ENCODE measurements around the gene MYL11. TPM values are rescaled to one million over a fixed set of nuclear protein-coding genes. Genes with fewer than 3 reads are reported as not detected.
A peak's percentile ranks its signal among the peaks of the same experiment; 100 is the strongest.
"Not testable (repeated sequence)": the region's sequence is repeated elsewhere in the genome, so short reads cannot be mapped to it uniquely, and the experiment has no call there.

MYL11 gene, protein sequence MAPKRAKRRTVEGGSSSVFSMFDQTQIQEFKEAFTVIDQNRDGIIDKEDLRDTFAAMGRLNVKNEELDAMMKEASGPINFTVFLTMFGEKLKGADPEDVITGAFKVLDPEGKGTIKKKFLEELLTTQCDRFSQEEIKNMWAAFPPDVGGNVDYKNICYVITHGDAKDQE
- total RNA-seq (2021; fragmentation: NEBNext Ultra II Directional; extraction: Animal tissue kit (Norgen Biotek cat#: 25700)): 1 to 10 TPM in 1 of 6 experiments, under 1 TPM in 2, not detected in 3; 0.77 to 1.2 (median 0.82) TPM
- long read RNA-seq: 0 reads

DNA sequence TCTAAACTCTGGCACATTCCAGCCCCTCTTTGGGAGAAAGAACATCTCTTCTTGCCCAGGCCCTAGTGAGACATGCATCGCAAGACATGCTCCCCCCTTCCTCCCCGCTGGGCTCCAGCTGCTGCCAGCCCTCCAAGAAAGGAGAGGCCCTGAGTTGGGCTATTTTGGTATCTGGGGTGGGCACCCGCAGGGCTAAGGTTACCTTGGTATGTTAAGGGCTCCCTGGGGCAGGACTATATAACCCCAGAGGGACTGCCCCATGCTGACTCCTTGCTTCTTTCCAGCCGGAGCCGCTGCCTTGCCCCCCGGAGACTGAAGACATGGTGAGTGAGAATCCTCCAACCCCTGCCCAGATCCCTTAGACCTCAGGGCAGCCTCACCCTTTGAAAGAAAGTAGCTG lies at the start of gene MYL11:
MYL11 (plus strand) TSS at position 265 of the 400 bp plus-strand sequence; CDS start at position 321, 56 bp downstream.
- no peaks in the 10 kb centered on the region for H3K36me3 Mint-ChIP-seq (ENCODE audit: low read depth)
- H3K27me3 Mint-ChIP-seq (ENCODE audit: insufficient read depth): peaks cover 9% of the 10 kb centered on the region
- TF ChIP-seq, protein P1, sequence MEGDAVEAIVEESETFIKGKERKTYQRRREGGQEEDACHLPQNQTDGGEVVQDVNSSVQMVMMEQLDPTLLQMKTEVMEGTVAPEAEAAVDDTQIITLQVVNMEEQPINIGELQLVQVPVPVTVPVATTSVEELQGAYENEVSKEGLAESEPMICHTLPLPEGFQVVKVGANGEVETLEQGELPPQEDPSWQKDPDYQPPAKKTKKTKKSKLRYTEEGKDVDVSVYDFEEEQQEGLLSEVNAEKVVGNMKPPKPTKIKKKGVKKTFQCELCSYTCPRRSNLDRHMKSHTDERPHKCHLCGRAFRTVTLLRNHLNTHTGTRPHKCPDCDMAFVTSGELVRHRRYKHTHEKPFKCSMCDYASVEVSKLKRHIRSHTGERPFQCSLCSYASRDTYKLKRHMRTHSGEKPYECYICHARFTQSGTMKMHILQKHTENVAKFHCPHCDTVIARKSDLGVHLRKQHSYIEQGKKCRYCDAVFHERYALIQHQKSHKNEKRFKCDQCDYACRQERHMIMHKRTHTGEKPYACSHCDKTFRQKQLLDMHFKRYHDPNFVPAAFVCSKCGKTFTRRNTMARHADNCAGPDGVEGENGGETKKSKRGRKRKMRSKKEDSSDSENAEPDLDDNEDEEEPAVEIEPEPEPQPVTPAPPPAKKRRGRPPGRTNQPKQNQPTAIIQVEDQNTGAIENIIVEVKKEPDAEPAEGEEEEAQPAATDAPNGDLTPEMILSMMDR (IDR thresholded peaks at IDR 0.05): no peak
- no peak for DNase-seq
- no peaks in the 10 kb centered on the region for H3K9me3 Mint-ChIP-seq
- peaks cover 29% of the 10 kb centered on the region for H3K4me1 Mint-ChIP-seq (ENCODE audit: low read depth)
- no peak within 1 kb of the TSS for H3K4me3 Mint-ChIP-seq
- peak within 1 kb of the TSS; percentile 26; the same call in 1 of the 2 replicates for H3K27ac Mint-ChIP-seq

DNA sequence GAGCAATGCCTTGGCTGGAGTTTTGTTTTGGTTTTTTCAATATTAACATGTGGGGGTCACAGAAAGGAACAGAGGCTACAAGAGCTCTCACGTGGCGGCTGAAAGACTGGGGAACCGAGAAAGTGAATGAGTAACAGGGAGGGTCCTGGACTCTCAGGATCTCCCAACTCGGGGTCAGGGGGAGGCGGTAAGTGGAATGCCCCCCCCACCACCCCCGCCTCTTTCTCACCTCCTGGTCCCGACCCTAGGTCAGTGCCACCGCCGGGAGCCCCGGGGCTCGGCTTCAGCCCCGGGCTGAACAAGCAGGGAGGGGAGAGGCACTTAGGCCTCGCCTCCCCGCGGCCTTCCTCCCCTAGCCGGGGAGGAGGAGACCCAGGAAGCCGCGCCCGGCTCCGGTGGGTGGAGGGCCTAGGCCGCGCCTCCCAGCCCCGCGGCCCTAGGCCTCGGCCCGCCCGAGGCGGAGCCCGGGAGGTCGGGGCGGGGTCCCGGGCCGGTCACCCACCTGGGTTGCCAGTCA lies 40.1 kb upstream of the MYL11 start:
- peak; percentile 55 for DNase-seq
- H3K36me3 Mint-ChIP-seq (ENCODE audit: low read depth); H3K9me3 Mint-ChIP-seq; H3K27me3 Mint-ChIP-seq (ENCODE audit: insufficient read depth): not testable (repeated sequence)
- Mint-ChIP-seq H3K27ac (peak overlapping the region; percentile 85), H3K4me3 (peak overlapping the region; percentile 96), H3K4me1 (ENCODE audit: low read depth) (peaks cover 18% of the 10 kb centered on the region)

DNA sequence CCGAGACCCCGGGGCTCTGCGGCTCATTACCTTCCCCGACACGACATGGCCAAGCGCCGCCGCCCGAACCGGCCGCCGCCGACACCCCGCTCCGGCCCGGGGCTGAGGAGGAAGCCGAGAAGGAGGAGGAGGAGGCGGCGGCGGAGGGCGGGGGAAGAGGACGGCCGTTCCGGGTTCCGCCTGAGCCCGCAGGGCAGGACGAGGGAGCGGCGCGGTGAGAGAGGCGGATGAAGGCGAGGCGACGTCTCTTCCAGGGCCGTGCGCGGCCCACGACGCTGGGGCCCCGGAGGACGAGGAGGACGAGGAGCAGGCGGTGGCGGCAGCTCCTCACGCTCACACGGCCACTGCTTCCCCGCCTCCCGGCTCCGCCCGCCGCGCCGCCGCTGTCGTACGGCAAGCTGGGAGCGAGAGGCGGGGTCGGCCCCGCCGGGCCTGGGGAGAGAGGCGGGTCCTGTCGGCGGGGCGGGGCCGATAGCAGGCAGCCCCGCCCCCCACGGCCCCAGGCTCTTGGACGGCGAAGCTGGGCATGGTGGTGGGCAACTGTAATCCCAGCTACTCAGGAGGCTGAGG lies 39.5 kb upstream of the MYL11 start:
- H3K27ac Mint-ChIP-seq: peak overlapping the region; percentile 85
- not testable (repeated sequence) for H3K27me3 Mint-ChIP-seq (ENCODE audit: insufficient read depth); H3K36me3 Mint-ChIP-seq (ENCODE audit: low read depth); H3K9me3 Mint-ChIP-seq
- H3K4me1 Mint-ChIP-seq (ENCODE audit: low read depth): peaks cover 18% of the 10 kb centered on the region
- peak overlapping the region; percentile 94 for H3K4me3 Mint-ChIP-seq
- DNase-seq: peak; percentile 74

DNA sequence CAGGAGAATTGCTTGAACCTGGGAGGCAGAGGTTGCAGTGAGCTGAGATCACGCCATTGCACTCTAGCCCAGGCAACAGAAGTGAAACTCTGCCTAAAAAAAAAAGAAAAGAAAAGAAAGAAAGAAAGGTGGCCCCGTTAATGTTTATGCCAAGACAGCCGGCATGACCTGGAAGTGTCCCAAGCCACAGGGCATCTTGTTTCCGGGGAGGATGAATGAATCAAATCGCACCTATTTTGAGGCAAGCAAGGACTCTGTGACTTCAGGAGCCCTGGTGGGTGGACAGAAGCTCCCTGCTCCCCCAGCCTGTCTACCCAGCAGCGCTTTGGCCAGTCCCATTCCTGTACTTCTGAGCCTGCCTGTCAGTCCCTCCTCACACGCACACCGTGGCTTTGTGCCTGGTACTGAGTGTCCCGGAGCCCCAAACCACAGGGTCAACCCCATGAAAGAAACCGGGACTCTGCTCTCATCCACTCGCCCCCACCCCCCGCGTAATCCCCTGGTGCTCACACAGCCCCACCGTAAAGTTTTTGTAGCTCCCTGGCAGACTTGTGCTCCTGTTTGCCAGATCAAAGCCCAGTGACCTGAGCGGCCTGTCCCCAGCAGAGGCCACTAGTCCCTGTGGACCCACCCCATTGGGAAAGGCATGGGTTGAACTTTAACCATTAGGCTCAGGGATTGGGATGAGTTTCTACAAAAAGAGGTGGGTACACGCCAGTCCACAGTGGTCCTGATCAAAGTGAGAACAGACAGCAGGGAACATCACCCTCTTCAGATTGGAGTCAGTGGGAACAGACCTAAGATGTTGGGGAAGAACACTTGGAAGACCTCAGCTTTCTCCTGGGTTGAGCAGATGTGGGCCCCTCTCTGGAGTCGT lies 38.8 kb upstream of the MYL11 start:
- Mint-ChIP-seq H3K27ac (peak overlapping the region; percentile 85), H3K4me3 (peak overlapping the region; percentile 94), H3K4me1 (ENCODE audit: low read depth) (peaks cover 18% of the 10 kb centered on the region), H3K9me3 (no peaks in the 10 kb centered on the region), H3K27me3 (ENCODE audit: insufficient read depth) (no peaks in the 10 kb centered on the region), H3K36me3 (ENCODE audit: low read depth) (no peaks in the 10 kb centered on the region)
- TF ChIP-seq, protein P1 (IDR thresholded peaks at IDR 0.05): no peak
- DNase-seq: peak; percentile 19

DNA sequence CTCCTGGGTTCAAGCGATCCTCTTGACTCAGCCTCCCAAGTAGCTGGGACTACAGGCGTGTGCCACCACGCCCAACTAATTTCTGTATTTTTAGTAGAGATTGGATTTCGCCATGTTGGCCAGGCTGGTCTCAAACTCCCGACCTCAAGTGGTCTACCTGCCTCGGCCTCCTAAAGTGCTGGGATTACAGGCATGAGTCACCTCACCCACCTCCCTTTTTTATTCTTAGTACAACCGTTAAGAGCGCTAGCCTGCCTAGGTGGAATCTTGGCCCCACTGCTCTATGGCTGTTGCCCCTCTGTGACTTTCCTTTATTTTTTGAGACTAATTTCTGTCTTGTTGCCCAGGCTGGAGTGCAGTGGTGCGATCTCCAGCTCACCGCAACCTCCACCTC lies 36.6 kb upstream of the MYL11 start:
- not testable (repeated sequence) for H3K36me3 Mint-ChIP-seq (ENCODE audit: low read depth); H3K9me3 Mint-ChIP-seq; H3K4me3 Mint-ChIP-seq; H3K27ac Mint-ChIP-seq; H3K27me3 Mint-ChIP-seq (ENCODE audit: insufficient read depth); DNase-seq
- peaks cover 11% of the 10 kb centered on the region for H3K4me1 Mint-ChIP-seq (ENCODE audit: low read depth)

DNA sequence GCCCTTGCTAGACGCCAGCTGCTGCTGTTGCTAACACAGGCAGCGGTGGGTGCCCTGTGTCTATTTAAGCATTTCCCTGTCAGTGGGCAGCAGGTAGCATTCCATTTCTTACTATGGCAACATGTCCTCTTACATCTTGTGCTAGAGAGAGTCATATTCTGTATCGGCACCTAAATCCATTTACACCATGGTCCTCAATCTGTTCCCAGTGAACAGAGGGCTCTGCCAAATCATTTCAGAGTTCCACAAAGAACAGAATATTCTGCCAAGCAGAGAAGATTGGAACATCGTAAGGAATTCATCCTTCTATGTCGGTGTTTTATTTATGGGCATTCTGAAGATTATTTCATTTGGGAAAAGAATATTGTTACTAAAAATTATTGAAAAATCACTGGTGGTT lies 35.9 kb upstream of the MYL11 start:
- DNase-seq; H3K9me3 Mint-ChIP-seq; H3K4me1 Mint-ChIP-seq (ENCODE audit: low read depth); H3K27ac Mint-ChIP-seq; H3K27me3 Mint-ChIP-seq (ENCODE audit: insufficient read depth); H3K36me3 Mint-ChIP-seq (ENCODE audit: low read depth); H3K4me3 Mint-ChIP-seq: not testable (repeated sequence)

DNA sequence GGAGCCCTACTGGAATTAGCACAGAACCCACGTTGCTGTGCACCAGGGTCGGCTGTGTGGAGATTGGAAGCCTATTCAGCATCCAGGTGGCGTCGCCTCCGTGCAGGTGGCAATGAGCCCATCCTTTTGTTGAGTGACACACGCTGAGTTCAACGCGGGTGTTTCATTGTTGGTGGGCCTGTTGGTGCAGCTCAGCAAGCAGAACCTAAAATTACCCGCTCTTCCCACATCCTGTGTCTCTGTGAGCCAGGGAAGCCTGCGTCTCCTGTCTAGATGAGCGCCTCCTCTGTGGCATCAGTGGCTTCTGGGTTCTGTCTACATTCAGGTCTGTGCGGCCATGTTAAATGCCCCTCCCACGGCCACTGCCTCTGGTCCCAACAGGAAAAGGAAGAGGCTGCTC lies 34.0 kb upstream of the MYL11 start:
- Mint-ChIP-seq H3K9me3 (no peaks in the 10 kb centered on the region), H3K27me3 (ENCODE audit: insufficient read depth) (no peaks in the 10 kb centered on the region), H3K36me3 (ENCODE audit: low read depth) (no peaks in the 10 kb centered on the region), H3K4me3 (no peak overlapping the region), H3K27ac (no peak overlapping the region), H3K4me1 (ENCODE audit: low read depth) (peaks cover 7% of the 10 kb centered on the region)
- TF ChIP-seq, protein P1 (IDR thresholded peaks at IDR 0.05): no peak
- DNase-seq: no peak

All from HFFc6 (cell line).